GM21576 (cell line): ENCODE data around the gene LRP2BP.
A peak's percentile ranks its signal among the peaks of the same experiment; 100 is the strongest.
"Not testable (repeated sequence)": the region's sequence is repeated elsewhere in the genome, so short reads cannot be mapped to it uniquely, and the experiment has no call there.

Experiments
- ATAC-seq: cut with Tn5 transposase; IDR thresholded peaks from one replicate; pipeline ENCODE4 v1.9.1; 2021; ENCODE audit warnings: mild to moderate bottlenecking, moderate library complexity; ENCODE audit not compliant: unreplicated experiment

LRP2BP gene

DNA sequence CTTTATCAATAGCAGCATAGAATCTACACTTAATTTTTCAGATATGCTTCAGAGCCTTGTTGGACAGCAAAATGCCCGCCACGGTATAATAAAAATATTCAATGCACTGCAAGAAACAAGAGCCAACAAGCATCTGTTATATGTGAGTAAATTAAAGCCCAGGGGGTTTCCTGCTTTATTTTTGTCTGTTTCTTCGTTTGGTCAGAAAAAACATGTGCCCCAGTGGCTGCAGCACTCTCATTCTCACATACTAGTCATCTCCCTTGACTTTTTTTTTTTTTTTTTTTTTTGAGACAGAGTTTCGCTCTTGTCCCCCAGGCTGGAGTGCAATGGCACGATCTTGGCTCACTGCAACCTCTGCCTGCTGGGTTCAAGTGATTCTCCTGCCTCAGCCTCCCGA, 33.2 kb downstream of the LRP2BP start:
- not testable (repeated sequence) for ATAC-seq

DNA sequence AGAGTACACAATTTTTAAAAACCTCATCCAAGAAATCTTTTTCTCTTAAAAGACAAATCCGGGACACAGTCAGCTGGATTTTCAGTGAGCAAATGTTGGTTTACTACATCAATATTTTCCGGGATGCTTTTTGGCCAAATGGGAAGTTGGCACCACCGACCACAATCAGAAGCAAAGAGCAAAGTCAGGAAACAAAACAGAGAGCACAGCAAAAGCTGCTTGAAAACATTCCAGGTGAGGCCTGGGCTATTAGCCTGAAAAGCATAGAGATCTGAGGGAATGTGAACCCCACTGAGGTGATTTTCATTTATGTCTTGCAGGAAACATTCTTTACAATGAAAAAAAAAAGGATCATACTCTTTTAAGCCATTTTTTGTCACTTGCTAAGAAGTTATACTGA, 33.9 kb downstream of the LRP2BP start:
- no peak for ATAC-seq

- no peak for ATAC-seq
Measured at GRCh38 chr4:185359767-185360446, 35.8 kb downstream of the LRP2BP start.

GRCh38 chr4:185358959-185359358, 36.8 kb downstream of the LRP2BP start:
- ATAC-seq = no peak

- no peak for ATAC-seq
Measured at GRCh38 chr4:185358514-185358913, 37.2 kb downstream of the LRP2BP start.

GRCh38 chr4:185357733-185358440, 37.8 kb downstream of the LRP2BP start:
- no peak for ATAC-seq

- no peak for ATAC-seq
Measured at GRCh38 chr4:185357211-185357610, 38.5 kb downstream of the LRP2BP start.

DNA sequence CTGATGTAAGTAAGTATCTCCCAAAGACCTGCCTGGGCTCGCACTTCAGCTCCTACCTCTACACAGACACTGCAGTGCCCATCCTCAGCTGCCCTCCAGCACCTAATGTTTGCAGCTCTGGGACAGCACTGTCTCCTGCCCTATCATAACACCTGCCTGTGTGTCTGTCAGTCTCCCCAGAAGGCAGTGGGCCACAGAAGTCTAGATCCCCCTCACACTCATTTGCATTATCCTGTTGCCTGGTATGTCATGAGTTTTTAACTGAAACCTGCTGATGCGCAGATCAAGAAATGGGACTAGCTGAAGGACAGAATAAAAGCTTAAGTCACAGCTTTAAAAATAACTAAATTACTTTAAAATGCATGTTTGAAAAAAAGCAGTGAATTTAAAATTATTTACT, 43.0 kb downstream of the LRP2BP start:
- no peak for ATAC-seq

DNA sequence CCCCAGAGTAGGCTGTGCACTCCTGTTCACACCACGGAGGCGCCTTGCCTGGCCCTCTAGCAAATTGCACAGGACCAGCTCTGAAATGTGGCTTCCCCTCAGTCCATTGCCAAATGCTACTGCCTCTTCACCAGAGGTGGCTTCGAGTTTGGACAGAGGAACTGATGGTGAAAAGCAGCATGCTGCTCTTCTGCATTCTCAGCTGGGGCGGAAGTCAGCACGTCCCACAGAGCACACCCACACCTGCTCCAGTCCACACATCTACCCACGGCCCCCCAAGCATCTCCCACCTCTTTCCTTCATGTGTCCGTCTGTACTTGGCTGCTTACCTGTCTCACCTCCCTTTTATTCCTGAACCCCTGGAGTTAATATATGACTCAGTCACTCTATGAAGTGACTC, 43.5 kb downstream of the LRP2BP start:
- no peak for ATAC-seq

DNA sequence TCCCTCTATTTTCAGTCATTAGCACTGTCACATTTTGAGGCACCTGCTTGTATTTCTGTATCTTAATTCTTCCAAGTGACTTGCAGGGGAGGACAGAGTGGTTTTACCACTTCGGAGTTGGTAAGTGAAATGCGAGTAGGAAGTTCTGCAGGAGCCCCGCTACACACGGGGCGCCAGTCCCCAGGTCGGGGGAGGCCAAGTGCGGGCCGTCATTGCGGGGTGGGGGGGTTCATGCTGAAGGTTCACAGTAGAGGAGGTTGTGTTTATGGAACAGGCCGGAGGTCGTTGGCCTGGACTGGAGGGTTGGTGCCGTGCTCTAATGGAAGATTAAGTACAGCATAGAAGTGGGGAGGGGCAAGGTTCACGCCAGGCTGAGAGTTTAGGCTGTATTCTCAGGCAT, 44.0 kb downstream of the LRP2BP start:
- ATAC-seq = no peak

- no peak for ATAC-seq
Measured at GRCh38 chr4:185346975-185347601, 48.6 kb downstream of the LRP2BP start.

DNA sequence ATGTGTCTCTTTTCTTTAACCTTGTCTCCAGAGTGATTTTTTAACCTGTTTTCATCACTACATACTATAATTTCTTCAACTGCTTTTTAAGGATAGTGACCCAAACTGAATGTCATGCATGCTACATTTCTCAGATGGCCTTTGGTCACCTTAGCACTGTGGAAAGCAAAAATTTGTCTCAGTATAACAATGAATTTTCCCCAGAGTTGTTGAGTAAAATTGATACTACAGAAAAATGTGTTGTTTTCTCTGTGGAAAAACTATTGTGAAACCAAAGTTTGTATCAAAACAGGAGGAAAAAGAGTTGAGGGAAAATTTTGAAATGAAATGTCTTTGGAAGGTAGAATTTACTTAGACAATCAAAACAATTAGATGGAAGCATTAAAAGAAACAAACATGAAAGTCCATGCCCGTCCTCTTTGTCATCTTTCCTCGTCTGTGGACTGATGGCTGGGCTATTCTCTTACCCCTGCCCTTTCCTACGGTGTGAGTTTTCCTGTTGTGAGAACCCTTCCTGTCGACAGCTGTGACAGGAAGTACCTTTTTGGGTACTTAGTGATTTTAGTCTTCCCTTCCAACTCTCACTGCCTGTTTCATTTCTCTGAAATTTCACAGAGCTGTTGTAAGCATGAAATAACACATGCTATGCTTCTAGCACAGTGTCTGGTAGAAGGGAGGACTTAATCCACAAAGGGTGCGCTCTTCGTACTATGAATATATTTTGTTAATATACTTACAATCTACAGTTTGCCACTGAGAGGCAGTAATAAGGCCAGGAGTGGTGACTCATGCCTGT, 50.8 kb downstream of the LRP2BP start:
- peak; percentile 56 for ATAC-seq

DNA sequence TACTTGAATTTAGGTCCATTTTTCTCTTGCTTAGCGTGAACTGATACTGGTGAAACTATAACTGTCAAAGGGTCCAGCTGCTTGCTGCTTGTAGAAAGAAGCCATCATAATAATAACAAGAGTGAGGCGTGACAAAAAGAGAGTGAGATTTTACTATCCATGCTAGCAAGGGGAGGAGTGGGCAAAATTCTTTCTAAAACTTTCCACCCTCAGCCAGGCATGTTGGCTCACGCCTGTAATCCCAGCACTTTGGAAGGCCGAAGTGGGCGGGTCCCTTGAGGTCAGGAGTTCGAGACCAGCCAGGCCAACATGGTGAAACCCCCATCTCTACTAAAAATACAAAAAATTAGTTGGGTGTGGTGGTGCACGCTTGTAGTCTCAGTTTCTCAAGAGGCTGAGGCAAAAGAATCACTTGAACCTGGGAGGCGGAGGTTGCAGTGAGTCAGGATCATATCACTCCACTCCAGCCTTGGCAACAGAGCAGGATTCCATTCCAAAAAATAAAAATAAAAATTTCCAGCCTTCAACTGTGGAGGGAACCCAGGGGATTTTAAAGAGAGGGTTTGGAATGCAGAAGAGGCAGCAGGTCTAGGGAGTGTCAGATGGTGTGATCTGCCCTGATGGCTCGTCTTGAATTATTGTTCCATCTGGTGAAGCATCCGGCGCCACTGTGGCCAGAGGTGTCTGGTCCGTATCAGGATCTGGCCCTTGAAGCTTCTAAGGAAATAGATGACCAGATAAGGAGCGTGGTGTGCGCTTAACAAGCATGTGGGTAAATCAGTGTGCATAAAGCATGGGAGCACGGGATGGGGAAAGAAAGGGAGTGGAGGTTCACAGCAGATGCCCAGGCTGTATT, 51.8 kb downstream of the LRP2BP start:
- no peak for ATAC-seq

DNA sequence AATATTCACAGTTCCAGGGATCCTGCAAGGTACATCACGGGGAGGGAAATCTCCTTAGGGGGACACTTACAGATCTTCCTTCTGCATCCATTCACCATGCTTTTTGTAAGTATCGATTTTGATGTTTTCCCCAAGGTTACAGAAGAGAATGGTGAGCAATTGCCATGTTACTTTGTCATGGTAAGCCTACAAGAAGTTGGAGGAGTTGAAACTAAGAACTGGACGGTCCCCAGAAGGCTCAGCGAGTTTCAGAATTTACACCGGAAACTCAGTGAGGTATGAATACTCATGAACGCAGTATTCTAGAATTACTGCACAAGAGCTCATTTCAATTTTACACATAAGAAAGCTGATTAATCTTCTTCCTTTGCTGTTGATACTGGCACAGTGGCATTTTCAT, 53.9 kb downstream of the LRP2BP start:
- peak; percentile 59 for ATAC-seq

DNA sequence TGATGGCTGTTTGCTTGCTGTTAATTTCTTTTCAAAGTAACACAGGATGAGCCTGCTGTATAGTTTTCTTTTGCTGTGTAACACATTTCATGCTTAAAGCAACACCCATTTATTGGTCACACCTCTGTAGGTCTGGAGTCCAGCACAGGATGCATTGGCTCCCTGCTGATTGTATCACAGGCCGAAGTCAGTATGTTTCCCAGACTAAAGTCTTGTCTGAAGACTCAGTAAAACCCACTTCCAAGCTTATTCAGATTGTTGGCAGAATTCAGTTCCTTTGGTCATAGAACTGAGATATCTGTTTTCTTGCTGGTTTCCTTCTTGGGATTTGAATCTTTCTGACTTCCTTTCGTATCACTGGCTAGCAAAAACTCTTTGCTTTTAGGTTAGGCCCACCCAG, 54.3 kb downstream of the LRP2BP start:
- no peak for ATAC-seq

DNA sequence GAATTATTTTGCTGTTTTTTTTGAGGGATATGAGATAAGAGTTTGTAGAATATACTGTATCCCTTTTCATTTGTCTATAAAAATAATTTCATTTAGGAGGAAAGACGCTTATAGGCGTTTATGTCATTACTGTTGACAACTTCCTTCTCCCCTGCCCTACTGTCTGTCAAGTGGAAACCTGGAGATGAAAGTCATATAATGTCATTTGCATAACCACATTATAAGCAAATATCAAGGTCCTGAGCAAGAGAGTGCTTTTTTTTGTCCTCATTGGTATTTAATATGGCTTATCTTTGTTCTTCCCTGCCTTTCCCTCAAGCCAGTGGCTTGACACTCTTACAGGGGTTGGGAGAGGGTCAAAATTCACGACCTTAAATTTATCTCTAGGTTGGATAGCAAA, 55.8 kb downstream of the LRP2BP start:
- ATAC-seq = no peak

GRCh38 chr4:185335579-185335978, 60.1 kb downstream of the LRP2BP start:
- ATAC-seq = no peak

- ATAC-seq = no peak
Measured at GRCh38 chr4:185334326-185334725, 61.4 kb downstream of the LRP2BP start.

GRCh38 chr4:185332575-185333464, 62.9 kb downstream of the LRP2BP start:
- peak; percentile 66 for ATAC-seq
